ENCODE results near the gene SDC4. TPM values are rescaled to one million over a fixed set of nuclear protein-coding genes. Genes with fewer than 3 reads are reported as not detected.

Gene SDC4
- total and polyA plus RNA-seq, 4 donors, result 54.4 to 147 (median 83.6) TPM

DNA sequence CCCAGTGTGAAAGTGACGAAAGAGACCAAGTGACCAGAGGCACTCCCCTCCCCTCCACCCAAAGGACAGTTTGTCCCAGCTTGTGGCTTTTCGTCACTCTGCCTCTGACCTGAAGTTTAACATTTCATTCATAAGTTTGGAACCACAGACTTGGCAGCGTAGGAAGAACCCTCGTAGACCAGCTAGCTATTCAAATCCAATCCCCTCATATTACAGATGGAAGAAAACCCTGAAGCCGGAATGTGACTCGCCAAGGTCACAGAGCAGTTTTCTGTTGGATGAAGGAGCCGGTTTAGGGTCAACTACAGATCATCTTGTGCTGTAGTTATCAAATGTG lies 10.8 kb upstream of the SDC4 start:
- Histone ChIP-seq H3K27me3 (ENCODE audit: control insufficient read depth in 4 of 4, insufficient read depth in 4 of 4, low read length in 3 of 4) (no peaks in the 10 kb centered on the region), H3K4me3 (ENCODE audit: low read depth in 1 of 3, low read length in 3 of 3) (no peak overlapping the region), H3K9me3 (ENCODE audit: control insufficient read depth in 4 of 4, low read length in 3 of 4) (no peaks in the 10 kb centered on the region), H3K27ac (ENCODE audit: low read depth in 1 of 2, low read length in 2 of 2) (peak overlapping the region; percentile 98), H3K4me1 (ENCODE audit: control insufficient read depth in 4 of 4, insufficient read depth in 4 of 4, low read length in 3 of 4) (peaks cover 16 to 51% (median 37%) of the 10 kb centered on the region in 4 donors), H3K9ac (ENCODE audit: low read depth in 1 of 2, low read length in 2 of 2) (peak overlapping the region in 1 of 2 donors; percentile 92), H3K36me3 (ENCODE audit: control insufficient read depth in 4 of 4, insufficient read depth in 3 of 4, low read depth in 1 of 4, low read length in 3 of 4) (no peaks in the 10 kb centered on the region)
- WGBS, result 33% methylated on average over 7 of the region's 7 CpGs
- DNase-seq (ENCODE audit: low spot score), result no peak
- TF ChIP-seq, protein P1, sequence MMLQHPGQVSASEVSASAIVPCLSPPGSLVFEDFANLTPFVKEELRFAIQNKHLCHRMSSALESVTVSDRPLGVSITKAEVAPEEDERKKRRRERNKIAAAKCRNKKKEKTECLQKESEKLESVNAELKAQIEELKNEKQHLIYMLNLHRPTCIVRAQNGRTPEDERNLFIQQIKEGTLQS (IDR thresholded peaks at IDR 0.05), result peak; percentile 91
- TF ChIP-seq, protein P2, sequence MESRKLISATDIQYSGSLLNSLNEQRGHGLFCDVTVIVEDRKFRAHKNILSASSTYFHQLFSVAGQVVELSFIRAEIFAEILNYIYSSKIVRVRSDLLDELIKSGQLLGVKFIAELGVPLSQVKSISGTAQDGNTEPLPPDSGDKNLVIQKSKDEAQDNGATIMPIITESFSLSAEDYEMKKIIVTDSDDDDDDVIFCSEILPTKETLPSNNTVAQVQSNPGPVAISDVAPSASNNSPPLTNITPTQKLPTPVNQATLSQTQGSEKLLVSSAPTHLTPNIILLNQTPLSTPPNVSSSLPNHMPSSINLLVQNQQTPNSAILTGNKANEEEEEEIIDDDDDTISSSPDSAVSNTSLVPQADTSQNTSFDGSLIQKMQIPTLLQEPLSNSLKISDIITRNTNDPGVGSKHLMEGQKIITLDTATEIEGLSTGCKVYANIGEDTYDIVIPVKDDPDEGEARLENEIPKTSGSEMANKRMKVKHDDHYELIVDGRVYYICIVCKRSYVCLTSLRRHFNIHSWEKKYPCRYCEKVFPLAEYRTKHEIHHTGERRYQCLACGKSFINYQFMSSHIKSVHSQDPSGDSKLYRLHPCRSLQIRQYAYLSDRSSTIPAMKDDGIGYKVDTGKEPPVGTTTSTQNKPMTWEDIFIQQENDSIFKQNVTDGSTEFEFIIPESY (IDR thresholded peaks at IDR 0.05), result peak; percentile 50
- peak; percentile 91 to 98 for TF ChIP-seq RXRA (IDR thresholded peaks at IDR 0.05)
- TF ChIP-seq NR2F2 (IDR thresholded peaks at IDR 0.05), result peak; percentile 91
- no peak for TF ChIP-seq EGR1 (IDR thresholded peaks at IDR 0.05; ENCODE audit: low read depth in 2 of 2)
- TF ChIP-seq TAF1 (conservative IDR thresholded peaks at IDR 0.05), result no peak
- TF ChIP-seq FOXA2 (IDR thresholded peaks at IDR 0.05), result no peak
- TF ChIP-seq, protein P3, sequence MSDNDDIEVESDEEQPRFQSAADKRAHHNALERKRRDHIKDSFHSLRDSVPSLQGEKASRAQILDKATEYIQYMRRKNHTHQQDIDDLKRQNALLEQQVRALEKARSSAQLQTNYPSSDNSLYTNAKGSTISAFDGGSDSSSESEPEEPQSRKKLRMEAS (IDR thresholded peaks at IDR 0.05), result no peak
- peak; percentile 98 for TF ChIP-seq SP1 (IDR thresholded peaks at IDR 0.05)
- TF ChIP-seq HNF4A (conservative IDR thresholded peaks at IDR 0.05), result peak; percentile 54 to 62
- no peak for TF ChIP-seq GABPA (IDR thresholded peaks at IDR 0.05 in 1 of 2, conservative IDR thresholded peaks at IDR 0.05 in 1 of 2)
- peak; percentile 67 to 74 for TF ChIP-seq JUND (IDR thresholded peaks at IDR 0.05)
- no peak for TF ChIP-seq HNF4G (IDR thresholded peaks at IDR 0.05)
- no peak for TF ChIP-seq RAD21 (IDR thresholded peaks at IDR 0.05)

DNA sequence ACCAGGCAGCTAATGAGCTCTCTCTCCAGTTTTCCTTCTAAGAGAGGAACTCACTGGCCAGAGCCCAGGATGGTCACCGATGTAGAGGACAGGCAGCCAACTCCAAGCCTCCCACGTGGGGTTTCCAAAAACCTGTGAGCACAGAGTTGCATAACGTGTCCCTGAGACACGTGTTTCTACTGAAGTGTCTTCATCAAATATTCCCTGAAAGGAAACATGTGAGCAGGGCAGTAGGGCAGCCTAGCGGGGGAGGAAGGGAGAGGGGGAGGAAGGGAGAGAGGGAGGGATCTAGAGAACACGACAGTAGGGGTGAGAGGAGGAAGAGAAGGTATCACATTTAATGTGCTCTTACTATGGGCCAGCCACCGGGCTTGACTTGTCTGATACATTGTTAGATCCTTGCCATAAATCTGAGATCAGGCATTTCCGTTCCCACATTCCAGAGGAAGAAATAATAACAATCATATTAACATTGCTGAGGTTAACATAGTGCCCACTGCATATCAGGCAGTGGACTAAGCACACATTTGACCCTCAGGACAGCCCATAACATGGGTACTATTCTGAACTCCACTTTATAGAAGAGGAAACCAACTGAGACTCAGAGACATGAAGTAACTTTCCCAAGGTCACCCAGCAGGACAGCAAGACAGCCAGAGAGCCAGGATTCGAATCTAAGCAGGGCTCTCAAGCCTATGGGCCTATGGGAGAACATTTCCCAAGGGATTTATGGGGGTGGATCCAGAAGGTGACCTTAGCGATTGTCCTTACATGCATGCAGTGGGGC lies 10.3 kb upstream of the SDC4 start:
- TF ChIP-seq, protein P1 (IDR thresholded peaks at IDR 0.05), result peak; percentile 78
- TF ChIP-seq, protein P2 (IDR thresholded peaks at IDR 0.05), result peak; percentile 80
- peak; percentile 62 to 93 for TF ChIP-seq RXRA (IDR thresholded peaks at IDR 0.05)
- TF ChIP-seq JUND (IDR thresholded peaks at IDR 0.05), result peak; percentile 50 to 92
- TF ChIP-seq RAD21 (IDR thresholded peaks at IDR 0.05), result peak; percentile 41 to 44
- peak; percentile 73 for TF ChIP-seq FOXA1 (IDR thresholded peaks at IDR 0.05)
- peak; percentile 61 for TF ChIP-seq NR2F2 (IDR thresholded peaks at IDR 0.05)
- peak; percentile 77 for TF ChIP-seq HNF4G (IDR thresholded peaks at IDR 0.05)
- TF ChIP-seq, protein P4, sequence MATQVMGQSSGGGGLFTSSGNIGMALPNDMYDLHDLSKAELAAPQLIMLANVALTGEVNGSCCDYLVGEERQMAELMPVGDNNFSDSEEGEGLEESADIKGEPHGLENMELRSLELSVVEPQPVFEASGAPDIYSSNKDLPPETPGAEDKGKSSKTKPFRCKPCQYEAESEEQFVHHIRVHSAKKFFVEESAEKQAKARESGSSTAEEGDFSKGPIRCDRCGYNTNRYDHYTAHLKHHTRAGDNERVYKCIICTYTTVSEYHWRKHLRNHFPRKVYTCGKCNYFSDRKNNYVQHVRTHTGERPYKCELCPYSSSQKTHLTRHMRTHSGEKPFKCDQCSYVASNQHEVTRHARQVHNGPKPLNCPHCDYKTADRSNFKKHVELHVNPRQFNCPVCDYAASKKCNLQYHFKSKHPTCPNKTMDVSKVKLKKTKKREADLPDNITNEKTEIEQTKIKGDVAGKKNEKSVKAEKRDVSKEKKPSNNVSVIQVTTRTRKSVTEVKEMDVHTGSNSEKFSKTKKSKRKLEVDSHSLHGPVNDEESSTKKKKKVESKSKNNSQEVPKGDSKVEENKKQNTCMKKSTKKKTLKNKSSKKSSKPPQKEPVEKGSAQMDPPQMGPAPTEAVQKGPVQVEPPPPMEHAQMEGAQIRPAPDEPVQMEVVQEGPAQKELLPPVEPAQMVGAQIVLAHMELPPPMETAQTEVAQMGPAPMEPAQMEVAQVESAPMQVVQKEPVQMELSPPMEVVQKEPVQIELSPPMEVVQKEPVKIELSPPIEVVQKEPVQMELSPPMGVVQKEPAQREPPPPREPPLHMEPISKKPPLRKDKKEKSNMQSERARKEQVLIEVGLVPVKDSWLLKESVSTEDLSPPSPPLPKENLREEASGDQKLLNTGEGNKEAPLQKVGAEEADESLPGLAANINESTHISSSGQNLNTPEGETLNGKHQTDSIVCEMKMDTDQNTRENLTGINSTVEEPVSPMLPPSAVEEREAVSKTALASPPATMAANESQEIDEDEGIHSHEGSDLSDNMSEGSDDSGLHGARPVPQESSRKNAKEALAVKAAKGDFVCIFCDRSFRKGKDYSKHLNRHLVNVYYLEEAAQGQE (IDR thresholded peaks at IDR 0.05), result peak; percentile 74
- peak; percentile 67 for TF ChIP-seq FOXA2 (IDR thresholded peaks at IDR 0.05)
- peak; percentile 80 for TF ChIP-seq SP1 (IDR thresholded peaks at IDR 0.05)
- no peak for TF ChIP-seq YY1 (IDR thresholded peaks at IDR 0.05)
- peak; percentile 90 for TF ChIP-seq TAF1 (conservative IDR thresholded peaks at IDR 0.05)
- peak; percentile 90 to 94 for TF ChIP-seq HNF4A (conservative IDR thresholded peaks at IDR 0.05)
- TF ChIP-seq, protein P5, sequence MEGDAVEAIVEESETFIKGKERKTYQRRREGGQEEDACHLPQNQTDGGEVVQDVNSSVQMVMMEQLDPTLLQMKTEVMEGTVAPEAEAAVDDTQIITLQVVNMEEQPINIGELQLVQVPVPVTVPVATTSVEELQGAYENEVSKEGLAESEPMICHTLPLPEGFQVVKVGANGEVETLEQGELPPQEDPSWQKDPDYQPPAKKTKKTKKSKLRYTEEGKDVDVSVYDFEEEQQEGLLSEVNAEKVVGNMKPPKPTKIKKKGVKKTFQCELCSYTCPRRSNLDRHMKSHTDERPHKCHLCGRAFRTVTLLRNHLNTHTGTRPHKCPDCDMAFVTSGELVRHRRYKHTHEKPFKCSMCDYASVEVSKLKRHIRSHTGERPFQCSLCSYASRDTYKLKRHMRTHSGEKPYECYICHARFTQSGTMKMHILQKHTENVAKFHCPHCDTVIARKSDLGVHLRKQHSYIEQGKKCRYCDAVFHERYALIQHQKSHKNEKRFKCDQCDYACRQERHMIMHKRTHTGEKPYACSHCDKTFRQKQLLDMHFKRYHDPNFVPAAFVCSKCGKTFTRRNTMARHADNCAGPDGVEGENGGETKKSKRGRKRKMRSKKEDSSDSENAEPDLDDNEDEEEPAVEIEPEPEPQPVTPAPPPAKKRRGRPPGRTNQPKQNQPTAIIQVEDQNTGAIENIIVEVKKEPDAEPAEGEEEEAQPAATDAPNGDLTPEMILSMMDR (IDR thresholded peaks at IDR 0.05; ENCODE audit: low read depth, low read length, missing input control), result no peak
- TF ChIP-seq, protein P3 (IDR thresholded peaks at IDR 0.05), result peak; percentile 93
- TF ChIP-seq GABPA (IDR thresholded peaks at IDR 0.05 in 1 of 2, conservative IDR thresholded peaks at IDR 0.05 in 1 of 2), result peak in 1 of 2 donors; percentile 63
- TF ChIP-seq EGR1 (IDR thresholded peaks at IDR 0.05; ENCODE audit: low read depth in 2 of 2), result peak; percentile 85 to 93
- peaks cover 16 to 45% (median 31%) of the 10 kb centered on the region in 4 donors for H3K4me1 ChIP-seq (ENCODE audit: control insufficient read depth in 4 of 4, insufficient read depth in 4 of 4, low read length in 3 of 4)
- no peaks in the 10 kb centered on the region for H3K36me3 ChIP-seq (ENCODE audit: control insufficient read depth in 4 of 4, insufficient read depth in 3 of 4, low read depth in 1 of 4, low read length in 3 of 4)
- DNase-seq (ENCODE audit: low spot score), result no peak
- WGBS, result 15% methylated on average over 10 of the region's 10 CpGs
- no peaks in the 10 kb centered on the region for H3K9me3 ChIP-seq (ENCODE audit: control insufficient read depth in 4 of 4, low read length in 3 of 4)
- peak overlapping the region; percentile 98 for H3K27ac ChIP-seq (ENCODE audit: low read depth in 1 of 2, low read length in 2 of 2)
- H3K27me3 ChIP-seq (ENCODE audit: control insufficient read depth in 4 of 4, insufficient read depth in 4 of 4, low read length in 3 of 4), result no peaks in the 10 kb centered on the region
- H3K9ac ChIP-seq (ENCODE audit: low read depth in 1 of 2, low read length in 2 of 2), result peak overlapping the region in 1 of 2 donors; percentile 92
- no peak overlapping the region for H3K4me3 ChIP-seq (ENCODE audit: low read depth in 1 of 3, low read length in 3 of 3)
